CD4-positive, alpha-beta T cell treated with Interleukin-2 at 100 ng/mL for 4 hours (primary cell): ENCODE data around the gene OTOP2.
A peak's percentile ranks its signal among the peaks of the same experiment; 100 is the strongest.
"Not testable (repeated sequence)": the region's sequence is repeated elsewhere in the genome, so short reads cannot be mapped to it uniquely, and the experiment has no call there.

Source experiments
- DNase-seq: peaks from one replicate; pipeline ENCODE4 v3.0.0-alpha.2; 2020; ENCODE audit warnings: low spot score

The OTOP2 gene

GRCh38 chr17:74972107-74972972 lies 48.3 kb downstream of the OTOP2 start, which contains the start of gene HID1:
TSS of gene HID1 (minus strand) at chr17:74972759. CDS start at chr17:74972656, 103 bp downstream.
- DNase-seq: peak; percentile 76

- DNase-seq: no peak
These were observed 48.9 kb downstream of the OTOP2 start for GRCh38 chr17:74972973-74973328.

- DNase-seq: no peak
These were observed 51.9 kb downstream of the OTOP2 start for GRCh38 chr17:74975943-74976342.

GRCh38 chr17:74977802-74978201 lies 53.7 kb downstream of the OTOP2 start:
- DNase-seq: no peak

- DNase-seq: no peak
These were observed 54.2 kb downstream of the OTOP2 start for GRCh38 chr17:74978240-74978639.

- DNase-seq: no peak
These were observed 55.5 kb downstream of the OTOP2 start for GRCh38 chr17:74979408-74980146.

- DNase-seq: no peak
These were observed 57.4 kb downstream of the OTOP2 start for GRCh38 chr17:74981318-74981978.

GRCh38 chr17:74981979-74982662 lies 58.0 kb downstream of the OTOP2 start:
- peak; percentile 73 for DNase-seq

- not testable (repeated sequence) for DNase-seq
These were observed 58.7 kb downstream of the OTOP2 start for GRCh38 chr17:74982663-74983313.
